T follicular helper cell (primary cell): ENCODE results near the gene RASL11B.
A peak's percentile ranks its signal among the peaks of the same experiment; 100 is the strongest.
"Not testable (repeated sequence)": the region's sequence is repeated elsewhere in the genome, so short reads cannot be mapped to it uniquely, and the experiment has no call there.

ENCODE experiments used
- DNase-seq: peaks from one replicate; pipeline ENCODE4 v3.0.0-alpha.2; 2020; ENCODE audit warnings: low read depth
- total RNA-seq, 2 experiments: gene quantifications; one replicate each; lab custom pipeline; 2026; lab: John Stamatoyannopoulos, UW

The RASL11B gene
- total RNA-seq, result 0 to 0.04 reads per million in 2 experiments

- DNase-seq, result peak; percentile 74
Measured at GRCh38 chr4:52861879-52862616, at the start of gene RASL11B. Gene RASL11B (plus strand): TSS chr4:52862317. CDS start chr4:52862508, 191 bp downstream.

GRCh38 chr4:52813546-52813945 lies 48.6 kb upstream of the RASL11B start:
- no peak for DNase-seq

GRCh38 chr4:52822583-52822971 lies 39.5 kb upstream of the RASL11B start:
- no peak for DNase-seq

GRCh38 chr4:52822972-52823701 lies 39.0 kb upstream of the RASL11B start:
- no peak for DNase-seq

- no peak for DNase-seq
Measured at GRCh38 chr4:52823702-52824092, 38.4 kb upstream of the RASL11B start.

GRCh38 chr4:52824270-52824602 lies 37.9 kb upstream of the RASL11B start:
- no peak for DNase-seq

GRCh38 chr4:52824603-52825459 lies 37.3 kb upstream of the RASL11B start:
- DNase-seq, result no peak

GRCh38 chr4:52825460-52826090 lies 36.5 kb upstream of the RASL11B start:
- no peak for DNase-seq

- no peak for DNase-seq
Measured at GRCh38 chr4:52833941-52834525, 28.1 kb upstream of the RASL11B start.

GRCh38 chr4:52834641-52835456 lies 27.3 kb upstream of the RASL11B start:
- DNase-seq, result not testable (repeated sequence)

GRCh38 chr4:52836120-52836519 lies 26.0 kb upstream of the RASL11B start:
- no peak for DNase-seq

GRCh38 chr4:52836678-52837077 lies 25.4 kb upstream of the RASL11B start:
- no peak for DNase-seq

GRCh38 chr4:52837716-52838558 lies 24.2 kb upstream of the RASL11B start:
- DNase-seq, result no peak

GRCh38 chr4:52838729-52839586 lies 23.2 kb upstream of the RASL11B start:
- no peak for DNase-seq

GRCh38 chr4:52840531-52841370 lies 21.4 kb upstream of the RASL11B start:
- DNase-seq, result no peak

- DNase-seq, result no peak
Measured at GRCh38 chr4:52841682-52842456, 20.2 kb upstream of the RASL11B start.

GRCh38 chr4:52842792-52843191 lies 19.3 kb upstream of the RASL11B start:
- no peak for DNase-seq
